ENCODE results near the gene CNPY4.

The CNPY4 gene, protein sequence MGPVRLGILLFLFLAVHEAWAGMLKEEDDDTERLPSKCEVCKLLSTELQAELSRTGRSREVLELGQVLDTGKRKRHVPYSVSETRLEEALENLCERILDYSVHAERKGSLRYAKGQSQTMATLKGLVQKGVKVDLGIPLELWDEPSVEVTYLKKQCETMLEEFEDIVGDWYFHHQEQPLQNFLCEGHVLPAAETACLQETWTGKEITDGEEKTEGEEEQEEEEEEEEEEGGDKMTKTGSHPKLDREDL

GRCh38 chr7:100119072-100119969 lies at the start of gene CNPY4, which contains the start of gene TAF6:
Gene CNPY4 (plus strand): TSS chr7:100119634. CDS start chr7:100119745, 111 bp downstream.
Gene TAF6 (minus strand): TSS chr7:100119358. CDS start chr7:100114209, 5,149 bp downstream.
- Histone ChIP-seq H3K36me3 (ENCODE audit: control insufficient read depth, insufficient read depth, low read length) (no peaks in the 10 kb centered on the region), H3K4me3 (ENCODE audit: low read length) (peak within 1 kb of the TSS; percentile 80), H3K27ac (ENCODE audit: low read depth, low read length) (peak within 1 kb of the TSS; percentile 82), H3K9ac (ENCODE audit: low read length) (peak within 1 kb of the TSS; percentile 10), H3K27me3 (ENCODE audit: control insufficient read depth, insufficient read depth, low read length) (no peaks in the 10 kb centered on the region), H3K4me1 (ENCODE audit: control insufficient read depth, insufficient read depth, low read length) (peaks cover 3% of the 10 kb centered on the region)

DNA sequence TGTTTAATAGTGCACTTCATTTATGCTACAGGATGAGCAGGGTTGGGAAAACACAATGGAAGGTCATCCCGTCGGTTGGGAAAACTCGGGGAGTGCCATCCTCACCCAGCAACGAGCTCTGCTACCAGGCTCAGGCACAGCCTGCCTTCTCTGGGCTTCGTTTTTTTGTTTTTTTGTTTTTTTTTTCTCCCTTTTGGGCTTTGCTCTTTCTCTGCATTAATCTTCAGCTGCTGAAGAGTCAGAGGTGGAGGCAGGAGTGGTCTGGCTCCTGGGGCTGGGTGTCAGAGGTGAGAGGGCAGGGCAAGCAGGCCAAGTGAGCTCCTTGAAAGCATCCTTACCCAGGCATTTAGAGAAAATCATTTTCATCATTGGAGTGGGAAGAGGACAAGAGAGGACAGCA lies 49.4 kb upstream of the CNPY4 start:
- Histone ChIP-seq H3K4me3 (ENCODE audit: low read length) (no peak overlapping the region), H3K27me3 (ENCODE audit: control insufficient read depth, insufficient read depth, low read length) (no peaks in the 10 kb centered on the region), H3K27ac (ENCODE audit: low read depth, low read length) (no peak overlapping the region), H3K9ac (ENCODE audit: low read length) (no peak overlapping the region), H3K36me3 (ENCODE audit: control insufficient read depth, insufficient read depth, low read length) (peaks cover 52% of the 10 kb centered on the region), H3K4me1 (ENCODE audit: control insufficient read depth, insufficient read depth, low read length) (peaks cover 9% of the 10 kb centered on the region)

- Histone ChIP-seq H3K9ac (ENCODE audit: low read length) (no peak overlapping the region), H3K27me3 (ENCODE audit: control insufficient read depth, insufficient read depth, low read length) (no peaks in the 10 kb centered on the region), H3K36me3 (ENCODE audit: control insufficient read depth, insufficient read depth, low read length) (peaks cover 59% of the 10 kb centered on the region), H3K27ac (ENCODE audit: low read depth, low read length) (no peak overlapping the region), H3K4me3 (ENCODE audit: low read length) (no peak overlapping the region), H3K4me1 (ENCODE audit: control insufficient read depth, insufficient read depth, low read length) (no peaks in the 10 kb centered on the region)
Observed at GRCh38 chr7:100071018-100071723, 48.3 kb upstream of the CNPY4 start.

DNA sequence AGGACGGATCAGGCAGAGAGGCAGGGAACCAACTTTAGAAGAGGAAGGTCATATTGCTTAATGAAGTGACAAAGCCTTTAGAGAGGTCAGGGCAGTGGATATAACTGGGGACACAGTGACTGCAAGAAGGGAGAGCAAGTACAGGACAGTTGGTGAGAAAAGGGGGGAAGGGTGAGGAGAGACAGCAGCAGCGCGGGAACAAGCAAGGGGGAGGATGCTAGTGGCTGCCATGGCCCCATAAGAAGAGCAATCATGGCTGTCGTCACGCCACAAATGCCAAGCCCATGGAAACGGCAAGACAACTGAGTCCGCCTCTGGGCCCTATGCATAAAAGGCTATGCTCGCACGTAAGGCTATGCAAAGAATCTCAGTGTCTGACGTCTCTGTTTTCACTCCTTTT lies 47.0 kb upstream of the CNPY4 start:
- peaks cover 69% of the 10 kb centered on the region for H3K36me3 ChIP-seq (ENCODE audit: control insufficient read depth, insufficient read depth, low read length)

DNA sequence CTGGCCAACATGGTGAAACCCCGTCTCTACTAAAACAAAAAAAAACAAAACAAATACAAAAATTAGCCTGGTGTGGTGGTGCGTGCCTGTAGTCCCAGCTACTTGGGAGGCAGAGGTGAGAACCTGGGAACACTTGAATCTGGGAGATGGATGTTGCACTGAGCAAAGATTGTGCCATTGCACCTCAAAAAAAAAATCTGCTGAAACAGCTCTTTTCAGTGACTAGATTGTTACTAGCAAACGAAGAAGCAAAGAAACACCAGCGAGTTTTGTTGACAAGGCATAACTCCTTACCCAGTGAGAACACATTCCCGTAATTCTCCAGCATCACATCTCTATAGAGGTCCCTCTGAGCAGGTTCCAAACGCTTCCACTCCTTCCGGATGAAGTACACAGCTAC lies 44.6 kb upstream of the CNPY4 start:
- Histone ChIP-seq H3K4me3 (ENCODE audit: low read length) (no peak overlapping the region), H3K9ac (ENCODE audit: low read length) (no peak overlapping the region), H3K4me1 (ENCODE audit: control insufficient read depth, insufficient read depth, low read length) (no peaks in the 10 kb centered on the region), H3K27me3 (ENCODE audit: control insufficient read depth, insufficient read depth, low read length) (no peaks in the 10 kb centered on the region), H3K36me3 (ENCODE audit: control insufficient read depth, insufficient read depth, low read length) (peaks cover 66% of the 10 kb centered on the region), H3K27ac (ENCODE audit: low read depth, low read length) (no peak overlapping the region)

More for the DNA sequence above, 47.0 kb upstream of the CNPY4 start:
- Histone ChIP-seq H3K27me3 (ENCODE audit: control insufficient read depth, insufficient read depth, low read length) (no peaks in the 10 kb centered on the region), H3K27ac (ENCODE audit: low read depth, low read length) (no peak overlapping the region), H3K9ac (ENCODE audit: low read length) (no peak overlapping the region), H3K4me3 (ENCODE audit: low read length) (no peak overlapping the region), H3K4me1 (ENCODE audit: control insufficient read depth, insufficient read depth, low read length) (no peaks in the 10 kb centered on the region)

DNA sequence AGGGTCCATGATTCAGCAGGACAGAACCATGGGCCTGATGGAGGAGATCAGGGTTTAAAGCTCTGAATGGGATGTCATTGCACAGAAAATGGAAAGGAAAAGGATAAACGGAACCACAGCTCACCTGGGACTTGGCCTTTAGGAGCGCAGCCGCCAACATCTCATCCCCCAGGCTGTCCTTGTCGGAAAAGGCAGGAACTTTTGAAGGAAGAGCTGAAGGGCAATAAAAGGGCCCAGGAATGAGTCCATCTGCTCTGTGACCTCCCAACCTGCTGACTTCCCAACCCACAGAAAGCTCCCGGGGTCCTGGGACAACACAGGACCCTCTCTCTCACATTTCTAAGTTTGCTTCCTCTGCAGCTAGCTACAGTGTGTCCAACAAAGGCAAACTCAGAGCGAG lies 44.0 kb upstream of the CNPY4 start:
- H3K4me1 ChIP-seq (ENCODE audit: control insufficient read depth, insufficient read depth, low read length), result peaks cover 4% of the 10 kb centered on the region
- H3K9ac ChIP-seq (ENCODE audit: low read length), result no peak overlapping the region
- H3K4me3 ChIP-seq (ENCODE audit: low read length), result no peak overlapping the region
- H3K27me3 ChIP-seq (ENCODE audit: control insufficient read depth, insufficient read depth, low read length), result no peaks in the 10 kb centered on the region
- no peak overlapping the region for H3K27ac ChIP-seq (ENCODE audit: low read depth, low read length)
- peaks cover 60% of the 10 kb centered on the region for H3K36me3 ChIP-seq (ENCODE audit: control insufficient read depth, insufficient read depth, low read length)

DNA sequence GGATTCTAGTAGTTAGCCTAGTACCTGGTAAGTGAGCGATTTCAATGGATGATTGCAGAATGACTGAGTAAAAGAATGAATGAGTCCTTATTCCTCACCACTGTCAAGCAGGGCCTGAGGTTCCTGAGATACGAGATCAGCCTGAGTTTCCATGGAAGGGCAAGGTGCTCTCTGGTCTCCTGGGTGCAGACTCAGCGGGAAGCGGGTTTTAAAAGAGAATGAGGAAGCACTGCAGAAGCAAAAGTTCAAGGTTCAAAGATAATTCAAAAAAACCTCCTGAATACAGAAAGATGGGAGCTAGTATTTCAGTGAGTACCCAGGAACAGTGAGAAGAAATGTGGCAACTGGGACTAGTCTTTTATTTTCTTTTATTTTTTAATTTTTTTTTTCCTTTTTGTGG lies 42.2 kb upstream of the CNPY4 start:
- H3K9ac ChIP-seq (ENCODE audit: low read length), result no peak overlapping the region
- H3K27ac ChIP-seq (ENCODE audit: low read depth, low read length), result no peak overlapping the region
- H3K4me3 ChIP-seq (ENCODE audit: low read length), result no peak overlapping the region
- H3K27me3 ChIP-seq (ENCODE audit: control insufficient read depth, insufficient read depth, low read length), result no peaks in the 10 kb centered on the region
- H3K36me3 ChIP-seq (ENCODE audit: control insufficient read depth, insufficient read depth, low read length), result peaks cover 42% of the 10 kb centered on the region
- peaks cover 8% of the 10 kb centered on the region for H3K4me1 ChIP-seq (ENCODE audit: control insufficient read depth, insufficient read depth, low read length)

DNA sequence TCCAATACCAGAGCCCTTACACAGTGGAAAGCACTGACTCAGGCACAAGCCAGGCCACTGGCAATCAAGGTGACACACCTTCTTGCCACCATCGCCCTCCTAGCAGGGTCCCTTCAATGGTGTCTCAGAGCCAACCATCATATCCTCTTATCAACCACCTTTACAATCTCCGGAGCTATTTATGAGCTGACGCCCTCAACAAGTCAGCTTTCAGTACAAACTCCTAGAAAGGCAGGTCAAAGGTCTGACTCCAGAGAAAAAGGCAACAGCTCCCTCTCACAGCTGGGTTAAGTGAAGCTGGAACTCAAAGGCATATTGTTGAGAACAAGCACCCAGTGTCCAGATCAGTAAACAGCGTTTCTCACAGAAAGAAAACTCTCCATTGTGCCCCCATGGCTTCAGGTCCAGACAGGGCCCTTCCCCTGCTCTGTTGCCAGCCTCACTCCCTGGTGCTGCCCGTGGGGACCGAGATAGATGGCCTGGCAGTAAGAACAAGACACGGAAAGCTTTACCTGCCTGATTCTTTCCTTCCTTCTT lies 40.3 kb upstream of the CNPY4 start:
- H3K36me3 ChIP-seq (ENCODE audit: control insufficient read depth, insufficient read depth, low read length), result peaks cover 24% of the 10 kb centered on the region
- H3K9ac ChIP-seq (ENCODE audit: low read length), result no peak overlapping the region
- no peaks in the 10 kb centered on the region for H3K27me3 ChIP-seq (ENCODE audit: control insufficient read depth, insufficient read depth, low read length)
- peaks cover 8% of the 10 kb centered on the region for H3K4me1 ChIP-seq (ENCODE audit: control insufficient read depth, insufficient read depth, low read length)
- no peak overlapping the region for H3K4me3 ChIP-seq (ENCODE audit: low read length)
- no peak overlapping the region for H3K27ac ChIP-seq (ENCODE audit: low read depth, low read length)

- peak overlapping the region; percentile 72 for H3K27ac ChIP-seq (ENCODE audit: low read depth, low read length)
- peaks cover 8% of the 10 kb centered on the region for H3K4me1 ChIP-seq (ENCODE audit: control insufficient read depth, insufficient read depth, low read length)
- H3K4me3 ChIP-seq (ENCODE audit: low read length), result peak overlapping the region; percentile 95
- H3K27me3 ChIP-seq (ENCODE audit: control insufficient read depth, insufficient read depth, low read length), result no peaks in the 10 kb centered on the region
- H3K9ac ChIP-seq (ENCODE audit: low read length), result peak overlapping the region; percentile 94
- H3K36me3 ChIP-seq (ENCODE audit: control insufficient read depth, insufficient read depth, low read length), result peaks cover 10% of the 10 kb centered on the region
Observed at GRCh38 chr7:100080907-100081534, 38.4 kb upstream of the CNPY4 start.

DNA sequence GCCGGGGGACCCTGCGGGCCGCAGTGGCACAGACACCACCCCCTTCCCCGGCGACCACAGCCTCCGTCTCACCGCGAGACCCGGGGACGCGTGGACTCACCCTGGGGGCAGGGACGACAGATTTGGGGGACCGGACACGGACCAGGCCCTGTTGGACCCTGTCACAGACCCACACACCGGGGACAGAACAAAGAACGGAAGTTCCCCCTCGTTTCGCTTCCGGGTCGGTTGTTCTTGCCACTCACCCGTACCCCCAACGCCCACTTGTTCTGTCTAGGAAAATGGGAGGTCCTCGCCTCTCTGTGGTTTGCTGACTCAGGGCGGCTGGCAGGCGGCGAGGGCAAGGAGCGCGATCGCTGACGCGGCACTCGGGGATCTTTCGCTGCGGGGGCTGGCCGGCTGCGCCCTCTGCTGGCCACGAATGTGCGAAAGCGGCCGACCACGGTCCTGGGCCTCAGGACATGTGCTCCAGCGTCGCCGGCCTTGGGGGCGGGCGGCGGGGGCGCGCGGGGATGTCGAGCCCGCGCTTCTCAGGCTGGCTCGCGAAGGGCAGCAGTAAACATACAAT lies 37.8 kb upstream of the CNPY4 start, which contains the start of gene ZNF3:
Gene ZNF3, minus strand, starts transcription at position 189 of the 568 bp plus-strand sequence. CDS start 4,366 bp downstream, outside the sequence.
- Histone ChIP-seq H3K4me1 (ENCODE audit: control insufficient read depth, insufficient read depth, low read length) (peaks cover 8% of the 10 kb centered on the region), H3K9ac (ENCODE audit: low read length) (peak within 1 kb of the TSS; percentile 94), H3K27ac (ENCODE audit: low read depth, low read length) (peak within 1 kb of the TSS; percentile 72), H3K27me3 (ENCODE audit: control insufficient read depth, insufficient read depth, low read length) (no peaks in the 10 kb centered on the region), H3K4me3 (ENCODE audit: low read length) (peak within 1 kb of the TSS; percentile 95), H3K36me3 (ENCODE audit: control insufficient read depth, insufficient read depth, low read length) (peaks cover 6% of the 10 kb centered on the region)

GRCh38 chr7:100082978-100083377 lies 36.5 kb upstream of the CNPY4 start:
- Histone ChIP-seq H3K4me3 (ENCODE audit: low read length) (no peak overlapping the region), H3K36me3 (ENCODE audit: control insufficient read depth, insufficient read depth, low read length) (no peaks in the 10 kb centered on the region), H3K27me3 (ENCODE audit: control insufficient read depth, insufficient read depth, low read length) (no peaks in the 10 kb centered on the region), H3K4me1 (ENCODE audit: control insufficient read depth, insufficient read depth, low read length) (peaks cover 11% of the 10 kb centered on the region), H3K27ac (ENCODE audit: low read depth, low read length) (no peak overlapping the region), H3K9ac (ENCODE audit: low read length) (no peak overlapping the region)

Data from rectal smooth muscle tissue (tissue), 1 donor.